HG02678 (cell line): ENCODE data around the gene TRAPPC2L.
"Not testable (repeated sequence)": the region's sequence is repeated elsewhere in the genome, so short reads cannot be mapped to it uniquely, and the experiment has no call there.

Experiments
- ATAC-seq: cut with Tn5 transposase; IDR thresholded peaks from one replicate; pipeline ENCODE4 v1.9.1; 2021; ENCODE audit warnings: mild to moderate bottlenecking, moderate library complexity; ENCODE audit not compliant: unreplicated experiment

TRAPPC2L gene

GRCh38 chr16:88888461-88889387 is 31.8 kb downstream of the TRAPPC2L start:
- ATAC-seq, result no peak

GRCh38 chr16:88889702-88890352 is 32.9 kb downstream of the TRAPPC2L start:
- ATAC-seq, result not testable (repeated sequence)

- no peak for ATAC-seq
Observed at GRCh38 chr16:88891083-88891482, 34.2 kb downstream of the TRAPPC2L start.

GRCh38 chr16:88892065-88892464 is 35.1 kb downstream of the TRAPPC2L start:
- no peak for ATAC-seq

- ATAC-seq, result no peak
Observed at GRCh38 chr16:88893127-88893968, 36.4 kb downstream of the TRAPPC2L start.

- ATAC-seq, result not testable (repeated sequence)
Observed at GRCh38 chr16:88894266-88894665, 37.3 kb downstream of the TRAPPC2L start.

GRCh38 chr16:88894681-88895300 is 37.9 kb downstream of the TRAPPC2L start:
- ATAC-seq, result no peak

- no peak for ATAC-seq
Observed at GRCh38 chr16:88895335-88895734, 38.4 kb downstream of the TRAPPC2L start.

GRCh38 chr16:88896238-88897070 is 39.5 kb downstream of the TRAPPC2L start:
- no peak for ATAC-seq

GRCh38 chr16:88897696-88898425 is 40.9 kb downstream of the TRAPPC2L start:
- ATAC-seq, result no peak

- no peak for ATAC-seq
Observed at GRCh38 chr16:88899901-88900661, 43.2 kb downstream of the TRAPPC2L start.

- ATAC-seq, result no peak
Observed at GRCh38 chr16:88900662-88901052, 43.7 kb downstream of the TRAPPC2L start.

- no peak for ATAC-seq
Observed at GRCh38 chr16:88901718-88902337, 44.9 kb downstream of the TRAPPC2L start.

- no peak for ATAC-seq
Observed at GRCh38 chr16:88902744-88903143, 45.8 kb downstream of the TRAPPC2L start.

GRCh38 chr16:88903267-88903666 is 46.3 kb downstream of the TRAPPC2L start:
- ATAC-seq, result no peak

- ATAC-seq, result no peak
Observed at GRCh38 chr16:88904676-88905365, 47.9 kb downstream of the TRAPPC2L start.

GRCh38 chr16:88905563-88905962 is 48.6 kb downstream of the TRAPPC2L start:
- ATAC-seq, result no peak
